ENCODE measurements around the gene ADAMTSL1. TPM values are rescaled to one million over a fixed set of nuclear protein-coding genes. Genes with fewer than 3 reads are reported as not detected.

Gene ADAMTSL1
- total and polyA plus RNA-seq, 2 of the 8 experiments (the other 6 are each of a cell fraction or from before 2014, with no cell fraction given): 0.84 to 1.1 TPM

DNA sequence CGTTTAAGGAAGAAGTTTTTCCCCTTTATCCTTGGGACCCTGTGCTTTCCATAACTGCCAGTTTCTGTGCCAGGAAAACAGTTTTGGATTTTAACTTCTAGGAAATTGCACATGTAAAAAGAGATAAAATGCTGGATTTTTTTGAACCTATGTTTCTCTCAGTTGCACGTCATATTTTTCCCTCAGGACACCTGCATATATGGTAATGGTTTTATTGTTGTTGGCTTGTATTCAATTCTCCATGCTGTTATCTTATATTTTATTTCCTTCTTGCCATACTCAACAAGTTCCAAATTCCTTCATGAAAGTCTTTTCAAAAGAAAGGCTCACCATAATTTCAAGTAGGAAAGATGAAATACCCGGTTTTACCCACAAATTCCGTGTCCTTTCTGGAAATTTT, 7.9 kb upstream of the ADAMTSL1 start:
- ChIA-PET CTCF (ENCODE audit: partially characterized antibody) (no interaction called here), POLR2A (ENCODE audit: partially characterized antibody) (no interaction called here)
- Histone ChIP-seq H3K27ac (ENCODE audit: low read depth, low read length) (no peak overlapping the region), H3K4me2 (ENCODE audit: insufficient read depth in 1 of 2, low read depth in 2 of 2, low read length in 2 of 2) (no peak overlapping the region), H2BK5ac (ENCODE audit: low read depth, low read length) (no peak overlapping the region), H3K4me3 (ENCODE audit: extremely low read depth in 1 of 4, insufficient read depth in 2 of 4, low read depth in 3 of 4, low read length in 4 of 4) (no peak overlapping the region), H3K23ac (ENCODE audit: insufficient read length) (no peak overlapping the region), H2AK5ac (ENCODE audit: low read depth, low read length) (no peak overlapping the region), H3K14ac (ENCODE audit: insufficient read length) (no peak overlapping the region), H2BK120ac (replicated peaks; ENCODE audit: low read depth, low read length) (no peak overlapping the region), H3K9ac (replicated peaks in 1 of 4; ENCODE audit: extremely low read depth in 1 of 4, low read depth in 3 of 4, low read length in 3 of 4) (no peak overlapping the region), H4K8ac (ENCODE audit: extremely low read depth, insufficient read depth, low read length) (no peak overlapping the region), H3K4me1 (replicated peaks in 1 of 4; ENCODE audit: control insufficient read depth in 3 of 4, insufficient read depth in 4 of 4, low read length in 3 of 4) (no peaks in the 10 kb centered on the region), H4K20me1 (replicated peaks in 1 of 2; ENCODE audit: control insufficient read depth in 1 of 2, insufficient read depth in 2 of 2, low read length in 2 of 2) (no peaks in the 10 kb centered on the region), H4K91ac (replicated peaks; ENCODE audit: insufficient read length, low read length) (no peak overlapping the region), H3K79me2 (ENCODE audit: control insufficient read depth in 1 of 2, insufficient read depth in 2 of 2, low read length in 2 of 2) (no peaks in the 10 kb centered on the region), H4K5ac (ENCODE audit: insufficient read length, low read depth, low read length) (no peak overlapping the region), H3K56ac (replicated peaks; ENCODE audit: insufficient read length, low read depth, low read length) (no peak overlapping the region), H3K79me1 (ENCODE audit: low read depth, low read length) (no peaks in the 10 kb centered on the region), H3K18ac (ENCODE audit: extremely low read depth, low read length) (no peak overlapping the region), H3K36me3 (ENCODE audit: control insufficient read depth in 2 of 4, insufficient read depth in 4 of 4, low read length in 3 of 4) (peaks cover 0 to 2% (median 0%) of the 10 kb centered on the region in 4 experiments; a peak in 1 of 8 replicates), H2BK15ac (ENCODE audit: low read length) (no peak overlapping the region), H2BK20ac (ENCODE audit: low read length) (no peak overlapping the region), H2AFZ (ENCODE audit: low read length) (no peak overlapping the region), H3K4ac (replicated peaks; ENCODE audit: insufficient read length, low read depth, low read length) (no peak overlapping the region), H3K23me2 (ENCODE audit: low read depth, low read length) (no peaks in the 10 kb centered on the region), H3K27me3 (replicated peaks in 1 of 4; ENCODE audit: control insufficient read depth in 3 of 4, extremely low read depth in 1 of 4, insufficient read depth in 3 of 4, low read length in 3 of 4) (no peaks in the 10 kb centered on the region), H2BK12ac (ENCODE audit: low read depth, low read length) (no peak overlapping the region), H3K9me3 (ENCODE audit: insufficient read depth in 2 of 2, low read depth in 1 of 2, low read length in 1 of 2) (peaks cover 3% of the 10 kb centered on the region in 2 experiments; a peak in 1 of 4 replicates)
- no peak for FAIRE-seq
- WGBS, 2 experiments (ENCODE audit: extremely low coverage in 1 of 2, insufficient coverage in 1 of 2, insufficient read length in 1 of 2, insufficient replicate concordance in 2 of 2, low coverage in 1 of 2, low lambda C conversion rate in 2 of 2, missing lambda C conversion rate in 1 of 2): 88% methylated on average over 4 of the region's 4 CpGs; no CpG with 5 or more reads in 1 of the 2 experiments
- TF ChIP-seq CHD2 (IDR thresholded peaks at IDR 0.05; ENCODE audit: low read length): no peak
- DNase-seq (ENCODE audit: low read depth in 1 of 2, low spot score in 2 of 2): no peak

All from H1 (cell line).